Tibial nerve (tissue), 3 donors: ENCODE data around the gene CENPX.

Experiments used
- POLR2A ChIP-seq, 2 donors: fragments of 450-650 bp; IDR thresholded peaks; one replicate each; pipeline ENCODE4 v1.6.1; 2017; ENCODE audit warnings: antibody characterized with exemption in 2 of 2, mild to moderate bottlenecking in 2 of 2, moderate library complexity in 2 of 2
- TF ChIP-seq, protein P1 (sequence below), 5 experiments: fragments of 200-600 bp in 3 of 5; fragments of 450-650 bp in 2 of 5; sonication (generic) in 3 of 5; IDR thresholded peaks; one replicate each; pipeline ENCODE4 v1.5.1; 2016 to 2019; ENCODE audit warnings: antibody characterized with exemption in 5 of 5, mild to moderate bottlenecking in 3 of 5, moderate library complexity in 2 of 5

DNA sequence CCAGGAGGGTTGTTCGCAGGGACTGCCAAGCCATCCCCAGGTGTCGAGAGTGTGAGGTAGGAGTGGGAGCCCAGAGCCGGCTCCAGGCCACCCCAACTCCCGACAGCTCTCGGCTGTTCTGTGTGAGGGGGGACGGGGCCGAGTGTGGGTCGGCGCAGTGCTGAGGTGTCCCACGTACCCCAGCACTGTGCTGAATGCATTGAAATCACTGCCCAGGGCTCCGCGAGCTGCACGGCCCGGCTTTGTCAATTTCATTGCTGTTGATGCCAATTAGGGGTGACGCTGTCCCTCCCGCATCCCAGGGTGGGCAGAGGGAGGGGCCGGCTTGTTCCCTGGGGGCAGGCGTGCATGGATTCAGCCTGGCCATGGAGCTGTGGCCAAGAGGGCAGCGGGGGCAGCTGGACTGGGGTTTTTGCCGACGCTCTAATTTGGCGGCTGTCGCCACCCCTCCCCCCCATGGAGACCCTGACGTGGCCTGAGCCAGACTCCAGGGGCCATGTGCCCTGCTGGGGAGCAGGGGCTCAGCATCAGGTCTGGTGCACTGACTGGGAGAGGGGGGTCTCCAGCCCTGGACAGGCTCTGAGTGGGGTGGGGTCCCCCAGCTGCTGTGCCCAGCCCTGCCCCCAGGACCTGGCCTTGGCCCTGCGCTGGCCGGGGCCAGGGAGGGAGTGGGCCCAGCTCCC lies 14.3 kb downstream of the CENPX start:
- no peak for TF ChIP-seq POLR2A (IDR thresholded peaks at IDR 0.05)
- TF ChIP-seq, protein P1, sequence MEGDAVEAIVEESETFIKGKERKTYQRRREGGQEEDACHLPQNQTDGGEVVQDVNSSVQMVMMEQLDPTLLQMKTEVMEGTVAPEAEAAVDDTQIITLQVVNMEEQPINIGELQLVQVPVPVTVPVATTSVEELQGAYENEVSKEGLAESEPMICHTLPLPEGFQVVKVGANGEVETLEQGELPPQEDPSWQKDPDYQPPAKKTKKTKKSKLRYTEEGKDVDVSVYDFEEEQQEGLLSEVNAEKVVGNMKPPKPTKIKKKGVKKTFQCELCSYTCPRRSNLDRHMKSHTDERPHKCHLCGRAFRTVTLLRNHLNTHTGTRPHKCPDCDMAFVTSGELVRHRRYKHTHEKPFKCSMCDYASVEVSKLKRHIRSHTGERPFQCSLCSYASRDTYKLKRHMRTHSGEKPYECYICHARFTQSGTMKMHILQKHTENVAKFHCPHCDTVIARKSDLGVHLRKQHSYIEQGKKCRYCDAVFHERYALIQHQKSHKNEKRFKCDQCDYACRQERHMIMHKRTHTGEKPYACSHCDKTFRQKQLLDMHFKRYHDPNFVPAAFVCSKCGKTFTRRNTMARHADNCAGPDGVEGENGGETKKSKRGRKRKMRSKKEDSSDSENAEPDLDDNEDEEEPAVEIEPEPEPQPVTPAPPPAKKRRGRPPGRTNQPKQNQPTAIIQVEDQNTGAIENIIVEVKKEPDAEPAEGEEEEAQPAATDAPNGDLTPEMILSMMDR (IDR thresholded peaks at IDR 0.05), result no peak
